ENCODE measurements around the gene GPR148.

The GPR148 gene

DNA sequence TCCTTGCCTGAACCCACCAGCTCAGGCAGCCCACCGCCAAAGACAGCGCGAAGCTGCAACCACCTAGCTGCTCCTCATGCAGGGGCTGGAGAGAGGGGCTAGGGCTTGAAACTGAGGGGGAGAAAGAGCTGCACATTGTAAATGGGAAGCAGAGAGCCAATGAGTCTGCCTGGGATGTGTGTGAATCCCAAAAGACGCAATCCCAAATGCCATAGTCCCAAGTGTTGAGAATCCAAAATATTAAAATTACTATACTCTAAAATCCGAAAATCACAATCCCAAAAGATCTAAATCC lies 35.9 kb downstream of the GPR148 start:
- no peak overlapping the region for H3K27ac ChIP-seq (ENCODE audit: low read length)
- no peaks in the 10 kb centered on the region for H3K9me3 ChIP-seq (ENCODE audit: control insufficient read depth, low read depth, low read length)
- H3K36me3 ChIP-seq (ENCODE audit: control insufficient read depth, low read depth, low read length): no peaks in the 10 kb centered on the region
- H3K9ac ChIP-seq (ENCODE audit: low read length): no peak overlapping the region
- no peaks in the 10 kb centered on the region for H3K27me3 ChIP-seq (ENCODE audit: control insufficient read depth, insufficient read depth, low read length)
- no peaks in the 10 kb centered on the region for H3K4me1 ChIP-seq (ENCODE audit: control insufficient read depth, low read depth, low read length)
- no peak overlapping the region for H3K4me3 ChIP-seq (ENCODE audit: low read length)

DNA sequence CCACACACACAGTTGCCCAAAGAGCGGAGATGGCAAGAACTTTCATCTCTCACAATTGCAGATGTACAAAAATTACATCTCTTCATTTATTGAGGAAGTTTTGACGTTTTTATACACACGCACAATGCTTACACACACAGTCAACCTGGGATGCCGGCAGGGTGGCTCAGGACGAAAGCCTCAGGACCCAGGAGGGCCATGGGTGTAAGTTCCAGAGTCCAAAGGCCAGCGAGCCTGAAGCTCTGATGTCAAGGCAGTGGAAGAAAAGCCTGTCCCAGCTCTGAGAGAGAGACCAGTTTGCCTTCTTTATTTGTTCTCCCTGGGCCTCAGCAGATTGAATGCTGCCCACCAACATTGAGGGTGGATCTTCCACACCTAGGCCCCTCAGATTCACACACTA lies 36.6 kb downstream of the GPR148 start:
- Histone ChIP-seq H3K27ac (ENCODE audit: low read length) (no peak overlapping the region), H3K9me3 (ENCODE audit: control insufficient read depth, low read depth, low read length) (no peaks in the 10 kb centered on the region), H3K9ac (ENCODE audit: low read length) (no peak overlapping the region), H3K4me1 (ENCODE audit: control insufficient read depth, low read depth, low read length) (no peaks in the 10 kb centered on the region), H3K27me3 (ENCODE audit: control insufficient read depth, insufficient read depth, low read length) (no peaks in the 10 kb centered on the region), H3K36me3 (ENCODE audit: control insufficient read depth, low read depth, low read length) (no peaks in the 10 kb centered on the region), H3K4me3 (ENCODE audit: low read length) (no peak overlapping the region)

DNA sequence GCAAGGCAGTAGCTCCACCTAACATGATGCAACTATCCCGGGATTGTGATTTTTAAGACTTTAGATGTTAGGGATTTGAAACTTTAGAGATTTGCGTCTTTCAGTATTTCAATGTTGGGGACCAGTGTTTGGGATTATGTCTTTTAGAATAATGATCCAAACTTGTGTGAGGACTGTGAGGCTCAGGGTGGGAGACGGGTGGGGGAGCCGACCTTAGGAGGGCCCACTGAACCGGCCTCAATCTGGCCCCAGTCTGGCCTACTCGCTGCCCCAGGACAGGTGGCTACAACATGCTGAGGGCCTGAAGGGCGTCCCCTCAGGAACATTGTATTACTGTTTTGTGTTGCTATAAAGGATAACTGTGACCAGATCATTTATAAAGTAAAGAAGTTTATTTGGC lies 37.2 kb downstream of the GPR148 start:
- Histone ChIP-seq H3K9me3 (ENCODE audit: control insufficient read depth, low read depth, low read length) (no peaks in the 10 kb centered on the region), H3K27ac (ENCODE audit: low read length) (no peak overlapping the region), H3K27me3 (ENCODE audit: control insufficient read depth, insufficient read depth, low read length) (no peaks in the 10 kb centered on the region), H3K9ac (ENCODE audit: low read length) (no peak overlapping the region), H3K4me1 (ENCODE audit: control insufficient read depth, low read depth, low read length) (peaks cover 3% of the 10 kb centered on the region), H3K4me3 (ENCODE audit: low read length) (no peak overlapping the region), H3K36me3 (ENCODE audit: control insufficient read depth, low read depth, low read length) (no peaks in the 10 kb centered on the region)

DNA sequence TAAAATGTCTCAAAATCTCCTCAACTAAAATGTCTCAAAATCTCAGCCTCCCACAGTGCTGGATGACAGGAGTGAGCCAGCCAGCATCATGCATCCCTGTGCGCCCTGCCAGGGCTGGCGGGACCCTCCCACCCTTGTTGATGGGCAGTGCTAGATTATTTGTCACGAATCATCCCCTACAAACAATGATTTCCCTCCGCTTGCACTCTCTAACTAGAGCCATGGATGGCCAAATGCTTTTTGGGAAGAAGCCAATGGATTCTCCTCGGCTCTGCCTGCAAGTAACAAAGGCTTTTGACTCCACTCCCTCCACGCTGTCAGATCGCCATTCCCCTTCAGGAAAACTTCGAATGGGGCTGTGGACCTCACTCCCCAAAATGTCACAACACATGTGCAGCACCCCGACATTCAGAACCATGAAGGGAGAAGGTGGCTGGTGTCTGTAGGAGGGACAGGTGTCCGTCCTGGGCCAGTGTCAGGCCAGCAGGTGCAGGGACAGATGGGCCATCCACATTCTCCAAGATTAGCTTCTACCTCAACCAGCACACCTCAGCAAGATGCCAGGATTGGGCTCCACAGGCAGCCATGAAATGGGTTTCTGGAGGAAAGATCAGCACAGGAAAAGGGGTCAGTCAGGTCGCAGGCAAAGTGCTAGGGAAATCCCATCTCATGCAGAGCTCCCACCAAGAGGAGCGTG lies 38.0 kb downstream of the GPR148 start:
- H3K4me3 ChIP-seq (ENCODE audit: low read length): no peak overlapping the region
- no peak overlapping the region for H3K9ac ChIP-seq (ENCODE audit: low read length)
- no peaks in the 10 kb centered on the region for H3K27me3 ChIP-seq (ENCODE audit: control insufficient read depth, insufficient read depth, low read length)
- peaks cover 7% of the 10 kb centered on the region for H3K4me1 ChIP-seq (ENCODE audit: control insufficient read depth, low read depth, low read length)
- H3K9me3 ChIP-seq (ENCODE audit: control insufficient read depth, low read depth, low read length): no peaks in the 10 kb centered on the region
- H3K27ac ChIP-seq (ENCODE audit: low read length): no peak overlapping the region
- H3K36me3 ChIP-seq (ENCODE audit: control insufficient read depth, low read depth, low read length): no peaks in the 10 kb centered on the region

DNA sequence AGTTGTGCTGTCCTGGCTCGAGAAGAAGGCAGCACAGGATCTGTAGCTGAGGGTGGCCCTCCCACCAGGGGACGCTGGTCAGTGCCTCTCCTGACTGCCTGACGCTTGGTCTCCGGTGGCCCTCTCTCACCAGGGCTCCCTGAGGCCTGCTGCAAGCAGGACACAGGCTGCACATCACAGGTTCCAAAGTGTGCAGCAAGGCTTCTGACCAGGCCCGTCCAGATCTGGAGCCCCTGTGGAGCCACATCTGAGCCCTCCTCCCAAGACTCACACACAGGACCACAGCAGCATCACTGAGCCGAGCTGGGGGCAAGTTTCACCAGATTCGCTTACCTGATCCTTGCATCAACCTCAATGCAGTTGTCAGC lies 38.5 kb downstream of the GPR148 start:
- Histone ChIP-seq H3K36me3 (ENCODE audit: control insufficient read depth, low read depth, low read length) (no peaks in the 10 kb centered on the region), H3K9ac (ENCODE audit: low read length) (no peak overlapping the region), H3K4me3 (ENCODE audit: low read length) (no peak overlapping the region), H3K27ac (ENCODE audit: low read length) (no peak overlapping the region), H3K27me3 (ENCODE audit: control insufficient read depth, insufficient read depth, low read length) (no peaks in the 10 kb centered on the region), H3K9me3 (ENCODE audit: control insufficient read depth, low read depth, low read length) (no peaks in the 10 kb centered on the region), H3K4me1 (ENCODE audit: control insufficient read depth, low read depth, low read length) (peaks cover 7% of the 10 kb centered on the region)

DNA sequence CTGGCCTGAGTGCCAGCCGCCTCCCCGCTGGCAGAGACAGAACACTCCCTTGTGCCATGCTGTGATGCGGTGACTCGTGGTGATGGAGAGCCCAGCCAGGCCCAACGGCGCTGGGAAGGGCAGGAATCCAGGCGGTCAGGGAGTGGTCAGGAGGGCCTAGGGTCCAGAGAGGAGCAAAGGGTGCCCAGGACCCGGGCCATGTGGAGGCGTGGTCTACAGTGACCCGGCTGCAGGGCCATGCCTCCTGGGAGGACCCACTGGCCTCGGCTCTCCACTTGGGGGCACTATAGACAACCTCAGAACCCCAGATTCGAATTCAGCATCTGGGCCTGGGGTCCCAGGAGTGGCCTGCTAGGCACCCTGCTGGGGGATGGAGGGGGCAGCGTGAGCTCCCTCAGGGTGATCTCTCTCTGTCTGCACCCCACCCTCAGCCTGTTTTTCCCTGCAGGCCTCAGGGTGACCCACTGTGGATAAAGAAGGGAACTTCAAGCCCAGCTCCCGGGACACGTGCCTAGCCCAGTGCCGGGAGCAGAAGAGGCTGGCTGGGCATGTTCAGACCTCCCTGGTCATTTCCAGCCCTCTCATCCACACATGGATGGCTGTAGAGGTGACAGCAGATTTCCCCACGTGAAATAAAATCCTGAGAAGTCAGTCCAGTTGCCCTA lies 39.5 kb downstream of the GPR148 start:
- H3K9me3 ChIP-seq (ENCODE audit: control insufficient read depth, low read depth, low read length): no peaks in the 10 kb centered on the region
- peaks cover 7% of the 10 kb centered on the region for H3K4me1 ChIP-seq (ENCODE audit: control insufficient read depth, low read depth, low read length)

DNA sequence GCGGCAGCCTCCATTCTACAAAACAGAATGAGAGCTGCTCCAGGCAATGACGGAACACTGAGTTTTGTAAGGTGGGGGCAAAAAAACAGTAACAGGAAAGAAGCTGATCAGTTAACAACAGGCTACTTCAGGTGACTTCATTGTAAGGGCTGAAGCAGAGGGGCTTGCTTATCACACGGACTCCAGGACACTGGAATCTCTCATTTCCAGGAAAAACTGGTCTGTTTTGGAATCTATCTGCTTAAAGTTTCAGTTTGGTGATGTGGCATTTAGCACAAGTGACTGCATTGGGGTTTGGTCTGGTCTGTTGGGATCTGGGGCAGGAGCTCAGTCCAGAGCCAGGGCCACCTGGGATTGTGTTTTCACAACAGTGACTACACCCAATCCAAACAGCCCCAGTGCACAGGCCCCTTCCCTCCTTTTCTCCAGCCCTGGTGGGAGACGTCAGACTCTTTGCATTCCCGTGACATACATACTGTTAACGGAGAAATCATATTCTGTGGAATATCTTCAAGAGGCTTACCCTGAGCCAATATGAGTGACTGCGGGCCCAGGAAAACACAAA lies 40.6 kb downstream of the GPR148 start:
- Histone ChIP-seq H3K9ac (ENCODE audit: low read length) (no peak overlapping the region), H3K4me1 (ENCODE audit: control insufficient read depth, low read depth, low read length) (peaks cover 7% of the 10 kb centered on the region), H3K4me3 (ENCODE audit: low read length) (no peak overlapping the region), H3K27me3 (ENCODE audit: control insufficient read depth, insufficient read depth, low read length) (no peaks in the 10 kb centered on the region), H3K27ac (ENCODE audit: low read length) (no peak overlapping the region), H3K36me3 (ENCODE audit: control insufficient read depth, low read depth, low read length) (no peaks in the 10 kb centered on the region), H3K9me3 (ENCODE audit: control insufficient read depth, low read depth, low read length) (no peaks in the 10 kb centered on the region)

More for the DNA sequence above, 39.5 kb downstream of the GPR148 start:
- no peaks in the 10 kb centered on the region for H3K27me3 ChIP-seq (ENCODE audit: control insufficient read depth, insufficient read depth, low read length)
- H3K27ac ChIP-seq (ENCODE audit: low read length): no peak overlapping the region
- H3K9ac ChIP-seq (ENCODE audit: low read length): no peak overlapping the region
- H3K4me3 ChIP-seq (ENCODE audit: low read length): no peak overlapping the region
- no peaks in the 10 kb centered on the region for H3K36me3 ChIP-seq (ENCODE audit: control insufficient read depth, low read depth, low read length)

DNA sequence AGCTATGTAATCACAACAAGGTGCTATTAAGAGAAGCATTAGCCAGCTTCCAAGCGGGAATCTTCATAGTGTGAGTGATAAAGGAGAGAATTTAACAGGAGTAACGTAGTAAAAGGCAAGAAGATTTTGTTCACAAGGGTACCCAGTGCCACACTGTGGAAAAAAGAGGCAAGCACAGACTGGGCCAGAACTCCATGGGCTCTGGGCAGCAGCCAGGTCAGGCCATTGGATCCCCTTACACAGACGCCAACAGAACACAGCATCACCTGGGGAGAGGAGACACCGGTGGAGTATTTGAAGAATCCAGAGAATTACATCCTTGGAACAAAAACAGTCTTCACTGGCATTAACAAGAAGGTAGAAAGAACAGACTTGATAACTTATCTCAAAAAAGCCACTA lies 47.7 kb downstream of the GPR148 start:
- H3K9me3 ChIP-seq (ENCODE audit: control insufficient read depth, low read depth, low read length): no peaks in the 10 kb centered on the region

DNA sequence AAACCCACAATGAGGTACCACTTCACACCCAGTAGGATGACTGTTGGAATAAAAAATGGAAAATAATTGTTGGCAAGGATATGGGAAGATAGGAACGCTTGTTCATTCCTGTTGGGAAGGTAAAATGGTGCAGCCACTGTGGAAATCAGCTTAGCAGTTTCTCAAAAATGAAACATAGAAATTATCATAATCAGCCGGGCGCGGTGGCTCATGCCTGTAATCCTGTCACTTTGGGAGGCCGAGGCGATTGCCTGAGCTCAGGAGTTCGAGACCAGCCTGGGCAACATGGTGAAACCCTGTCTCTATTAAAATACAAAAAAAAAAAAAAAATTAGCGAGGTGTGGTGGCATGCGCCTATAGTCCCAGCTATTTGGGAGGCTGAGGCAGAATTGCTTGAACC lies 49.9 kb downstream of the GPR148 start:
- Histone ChIP-seq H3K9me3 (ENCODE audit: control insufficient read depth, low read depth, low read length) (no peaks in the 10 kb centered on the region), H3K27ac (ENCODE audit: low read length) (no peak overlapping the region), H3K36me3 (ENCODE audit: control insufficient read depth, low read depth, low read length) (no peaks in the 10 kb centered on the region), H3K27me3 (ENCODE audit: control insufficient read depth, insufficient read depth, low read length) (no peaks in the 10 kb centered on the region), H3K4me1 (ENCODE audit: control insufficient read depth, low read depth, low read length) (no peaks in the 10 kb centered on the region), H3K9ac (ENCODE audit: low read length) (no peak overlapping the region), H3K4me3 (ENCODE audit: low read length) (no peak overlapping the region)

More for the DNA sequence above, 47.7 kb downstream of the GPR148 start:
- no peak overlapping the region for H3K9ac ChIP-seq (ENCODE audit: low read length)
- no peaks in the 10 kb centered on the region for H3K4me1 ChIP-seq (ENCODE audit: control insufficient read depth, low read depth, low read length)
- H3K4me3 ChIP-seq (ENCODE audit: low read length): no peak overlapping the region
- H3K27me3 ChIP-seq (ENCODE audit: control insufficient read depth, insufficient read depth, low read length): no peaks in the 10 kb centered on the region
- no peaks in the 10 kb centered on the region for H3K36me3 ChIP-seq (ENCODE audit: control insufficient read depth, low read depth, low read length)
- no peak overlapping the region for H3K27ac ChIP-seq (ENCODE audit: low read length)
